HUES64 (cell line): ENCODE measurements around the gene RDX.

ENCODE experiments used
- H3K27ac ChIP-seq: 2 replicates; pipeline ENCODE4 v1.7.0; 2013; ENCODE audit warnings: low read depth, low read length, inconsistent platforms
- H3K27me3 ChIP-seq: 2 replicates; pipeline ENCODE4 v1.6.1; 2013; ENCODE audit warnings: mild to moderate bottlenecking, low read length; ENCODE audit not compliant: insufficient read depth
- H3K36me3 ChIP-seq: 2 replicates; pipeline ENCODE4 v1.6.1; 2013; ENCODE audit warnings: mild to moderate bottlenecking, low read length; ENCODE audit not compliant: insufficient read depth
- H3K4me1 ChIP-seq: 2 replicates; pipeline ENCODE4 v1.6.1; 2013; ENCODE audit warnings: mild to moderate bottlenecking, low read length, moderate library complexity; ENCODE audit not compliant: insufficient read depth
- H3K4me3 ChIP-seq: 2 replicates; pipeline ENCODE4 v1.5.1; 2013; ENCODE audit warnings: mild to moderate bottlenecking, low read length, moderate library complexity
- H3K9ac ChIP-seq: 2 replicates; pipeline ENCODE4 v1.6.1; 2013; ENCODE audit warnings: mild to moderate bottlenecking, low read depth, low read length
- H3K9me3 ChIP-seq: 2 replicates; pipeline ENCODE4 v1.6.1; 2013; ENCODE audit warnings: low read depth, low read length; ENCODE audit not compliant: insufficient read depth
- WGBS: fragments of 150-250, 120-280 bp; methylation state at CpG from one replicate; pipeline ENCODE4 v1.1.7; 2013; ENCODE audit warnings: missing lambda C conversion rate; 5-methylcytosine and 5-hydroxymethylcytosine counted together

The RDX gene

DNA sequence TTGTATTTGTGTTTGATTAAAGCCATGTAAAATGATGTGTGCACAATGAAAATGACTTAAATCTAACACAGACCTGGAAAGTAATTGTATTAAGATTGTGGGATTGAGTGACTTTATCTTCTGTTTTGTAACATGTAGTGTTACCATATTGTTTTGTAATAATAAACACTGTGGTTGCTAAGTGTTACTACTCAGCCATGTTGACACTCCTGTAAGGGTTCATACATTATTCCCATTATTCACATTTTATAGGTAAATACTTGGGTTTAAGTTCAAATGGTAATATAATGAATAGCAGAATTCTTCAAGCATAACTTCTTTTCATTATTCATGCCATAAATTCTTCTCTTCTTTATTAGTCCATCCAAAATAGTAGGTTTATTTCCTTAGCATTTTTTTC lies 134.2 kb downstream of the RDX start:
- Histone ChIP-seq H3K36me3 (peaks cover 41% of the 10 kb centered on the region), H3K27me3 (no peaks in the 10 kb centered on the region), H3K4me3 (no peak overlapping the region), H3K4me1 (no peaks in the 10 kb centered on the region), H3K27ac (no peak overlapping the region), H3K9ac (no peak overlapping the region), H3K9me3 (no peaks in the 10 kb centered on the region)

DNA sequence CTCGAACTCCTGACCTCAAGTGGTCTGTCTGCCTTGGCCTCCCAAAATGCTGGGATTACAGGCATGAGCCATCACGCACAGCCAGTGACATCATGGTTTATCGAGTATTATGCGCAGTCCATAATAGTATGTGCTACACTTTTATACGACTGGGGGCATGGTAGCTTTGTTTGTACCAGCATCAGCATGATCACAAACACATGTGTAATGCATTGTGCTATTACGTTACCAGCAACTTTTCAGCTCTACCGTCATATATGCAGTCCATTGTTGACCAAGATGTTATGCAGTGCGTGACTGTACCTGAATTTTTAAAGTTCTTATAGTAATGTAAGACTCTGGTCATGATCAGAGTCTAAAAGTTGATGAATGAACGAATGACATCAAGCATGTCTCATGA lies 135.4 kb downstream of the RDX start:
- Histone ChIP-seq H3K27me3 (no peaks in the 10 kb centered on the region), H3K9ac (no peak overlapping the region), H3K4me3 (no peak overlapping the region), H3K4me1 (no peaks in the 10 kb centered on the region), H3K36me3 (peaks cover 41% of the 10 kb centered on the region), H3K27ac (no peak overlapping the region), H3K9me3 (no peaks in the 10 kb centered on the region)
- 96% methylated on average over 8 of the region's 9 CpGs for WGBS

DNA sequence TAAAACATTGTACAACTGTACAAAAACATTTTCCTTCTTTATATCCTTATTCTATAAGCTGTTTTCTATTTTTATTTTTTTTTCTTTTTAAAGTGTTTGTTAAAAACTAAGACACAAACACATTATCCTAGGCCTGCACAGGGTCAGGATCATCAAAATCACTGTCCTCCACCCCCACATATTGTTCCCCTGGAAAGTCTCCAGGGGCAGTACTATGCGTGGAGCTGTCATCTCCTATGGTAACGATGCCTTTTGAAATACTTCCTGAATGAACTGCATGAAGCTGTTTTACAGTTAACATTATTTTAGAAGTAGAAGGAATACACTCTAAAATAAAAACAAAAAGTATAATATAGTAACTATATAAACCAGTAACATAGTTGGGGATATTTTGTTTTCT lies 136.0 kb downstream of the RDX start:
- no peak overlapping the region for H3K27ac ChIP-seq
- 91% methylated on average over 2 of the region's 2 CpGs for WGBS
- no peaks in the 10 kb centered on the region for H3K9me3 ChIP-seq
- no peaks in the 10 kb centered on the region for H3K27me3 ChIP-seq
- H3K4me1 ChIP-seq: no peaks in the 10 kb centered on the region
- H3K9ac ChIP-seq: no peak overlapping the region
- H3K36me3 ChIP-seq: peaks cover 38% of the 10 kb centered on the region
- H3K4me3 ChIP-seq: no peak overlapping the region

DNA sequence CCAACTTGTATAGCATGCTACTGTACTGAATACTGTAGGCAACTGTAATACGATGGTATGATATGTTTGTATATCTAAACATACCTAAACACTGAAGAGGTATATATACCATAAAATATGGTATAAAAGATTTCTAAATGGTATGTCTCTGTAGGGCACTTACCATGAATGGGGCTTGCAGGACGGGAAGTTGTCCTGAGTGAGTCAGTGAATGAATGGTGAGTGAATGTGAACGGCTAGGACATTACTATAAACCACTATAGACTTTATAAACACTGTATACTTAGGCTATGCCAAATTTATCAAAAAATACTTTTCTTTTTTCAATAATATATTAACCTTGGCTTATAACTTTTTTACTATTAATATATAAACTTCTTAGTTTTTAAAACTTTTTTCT lies 136.4 kb downstream of the RDX start:
- Histone ChIP-seq H3K27me3 (no peaks in the 10 kb centered on the region), H3K4me1 (no peaks in the 10 kb centered on the region), H3K9ac (no peak overlapping the region), H3K36me3 (peaks cover 35% of the 10 kb centered on the region), H3K4me3 (no peak overlapping the region), H3K9me3 (no peaks in the 10 kb centered on the region), H3K27ac (no peak overlapping the region)
- 86% methylated on average over 1 of the region's 3 CpGs for WGBS

DNA sequence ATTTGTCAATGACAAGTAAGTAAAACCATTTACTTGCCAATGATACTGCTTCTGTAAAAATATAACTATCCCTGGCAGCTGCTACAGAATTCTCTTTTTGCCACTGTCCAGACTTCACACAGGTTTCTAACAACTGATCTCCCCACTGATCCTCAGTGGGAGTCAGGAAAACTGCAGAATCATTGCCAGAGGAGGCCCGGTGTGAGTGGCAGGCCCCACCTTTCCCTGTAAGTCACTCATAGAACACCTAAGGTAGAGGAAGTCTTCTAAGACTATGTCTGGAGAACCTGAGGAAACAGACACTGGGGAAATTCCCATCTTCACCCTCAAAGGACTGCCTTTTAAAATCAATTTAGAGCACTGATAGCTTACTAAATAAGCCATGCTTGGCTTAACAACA lies 136.9 kb downstream of the RDX start:
- H3K27ac ChIP-seq: no peak overlapping the region
- WGBS: 100% methylated on average over 1 of the region's 1 CpG

DNA sequence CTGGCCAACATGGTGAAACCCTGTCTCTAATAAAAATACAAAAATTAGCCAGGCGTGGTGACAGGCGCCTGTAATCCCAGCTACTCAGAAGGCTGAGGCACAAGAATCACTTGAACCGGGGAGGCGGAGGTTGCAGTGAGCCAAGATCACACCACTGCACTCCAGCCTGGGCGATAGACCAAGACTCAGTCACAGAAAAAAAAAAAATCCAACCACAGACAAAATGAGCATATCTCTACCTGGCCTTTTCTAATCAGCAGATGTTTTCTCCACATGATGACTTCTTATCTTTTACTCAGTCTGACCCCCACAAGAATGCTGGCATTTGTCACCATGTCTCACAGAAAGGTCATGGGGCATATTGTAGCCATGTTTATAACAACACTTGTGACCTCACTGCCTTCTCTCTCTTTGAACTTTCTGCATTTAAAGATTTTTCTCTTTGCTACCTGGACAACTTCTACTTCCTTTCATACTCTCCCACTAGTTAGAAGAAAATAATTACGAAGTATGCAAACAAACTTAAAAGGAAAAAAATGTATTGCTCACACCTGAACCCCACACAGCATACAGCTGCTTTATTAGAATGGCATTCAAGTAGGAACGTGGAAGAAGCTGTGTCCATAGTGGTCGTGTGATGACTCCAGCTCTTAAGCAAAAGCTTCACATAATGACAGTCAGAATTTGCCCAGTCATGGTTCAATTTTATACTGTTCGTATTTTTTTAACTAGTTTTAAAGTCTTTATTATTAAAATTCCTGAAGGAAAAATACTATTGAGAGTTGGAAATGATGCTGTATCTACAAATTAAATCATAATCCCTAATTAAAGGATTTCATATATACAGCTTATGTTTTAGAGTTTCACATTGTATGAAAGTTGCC lies 137.9 kb downstream of the RDX start:
- no peak overlapping the region for H3K9ac ChIP-seq
- H3K4me1 ChIP-seq: no peaks in the 10 kb centered on the region
- no peaks in the 10 kb centered on the region for H3K9me3 ChIP-seq
- H3K36me3 ChIP-seq: peaks cover 25% of the 10 kb centered on the region
- 94% methylated on average over 7 of the region's 9 CpGs for WGBS
- no peaks in the 10 kb centered on the region for H3K27me3 ChIP-seq
- H3K27ac ChIP-seq: no peak overlapping the region
- no peak overlapping the region for H3K4me3 ChIP-seq

More for the DNA sequence above, 136.9 kb downstream of the RDX start:
- H3K4me1 ChIP-seq: no peaks in the 10 kb centered on the region
- no peak overlapping the region for H3K4me3 ChIP-seq
- H3K9ac ChIP-seq: no peak overlapping the region
- no peaks in the 10 kb centered on the region for H3K9me3 ChIP-seq
- H3K36me3 ChIP-seq: peaks cover 29% of the 10 kb centered on the region
- H3K27me3 ChIP-seq: no peaks in the 10 kb centered on the region

DNA sequence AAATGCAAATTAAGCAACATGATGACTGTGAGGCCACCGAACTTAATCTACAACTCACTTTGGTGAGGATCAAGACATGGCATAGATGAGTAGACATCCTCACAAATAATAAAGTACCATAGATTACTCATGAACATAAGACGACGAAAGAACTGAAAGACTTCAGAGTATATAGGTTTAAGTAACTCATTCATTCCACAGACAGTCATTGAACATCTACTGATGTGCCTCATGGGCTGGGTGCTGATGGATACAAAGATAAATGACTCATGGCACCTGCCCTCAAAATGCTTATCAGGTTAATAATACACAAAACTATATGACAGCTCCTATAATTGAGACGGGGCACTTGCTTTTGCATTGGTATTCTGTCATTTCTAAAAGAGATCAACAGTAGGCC lies 139.9 kb downstream of the RDX start:
- no peaks in the 10 kb centered on the region for H3K9me3 ChIP-seq

DNA sequence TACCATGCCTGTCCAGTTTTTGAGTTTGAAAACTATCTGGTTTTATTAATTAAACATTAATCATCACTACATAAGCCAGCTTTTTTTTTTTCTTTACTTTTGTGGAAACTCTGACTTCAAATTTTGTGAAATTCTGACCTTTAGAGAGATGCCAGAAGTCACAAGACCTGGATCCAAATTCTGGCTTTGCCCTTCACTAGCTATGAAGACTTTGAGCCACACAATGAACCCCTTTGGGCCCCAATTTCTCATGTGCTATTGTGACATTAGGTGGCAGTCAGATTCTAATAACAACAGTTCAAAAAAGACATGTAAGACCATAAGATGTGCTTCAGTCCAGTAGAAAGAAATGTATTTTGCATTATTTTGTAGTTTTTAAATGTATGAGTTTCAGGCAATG lies 142.9 kb downstream of the RDX start:
- H3K9ac ChIP-seq: no peak overlapping the region
- H3K4me1 ChIP-seq: no peaks in the 10 kb centered on the region; the same call in 1 of the 2 replicates
- H3K36me3 ChIP-seq: peaks cover 3% of the 10 kb centered on the region; the same call in 1 of the 2 replicates
- H3K27ac ChIP-seq: no peak overlapping the region
- H3K4me3 ChIP-seq: no peak overlapping the region
- H3K9me3 ChIP-seq: no peaks in the 10 kb centered on the region
- no peaks in the 10 kb centered on the region for H3K27me3 ChIP-seq

More for the DNA sequence above, 139.9 kb downstream of the RDX start:
- H3K27ac ChIP-seq: no peak overlapping the region
- H3K9ac ChIP-seq: no peak overlapping the region
- no peaks in the 10 kb centered on the region for H3K4me1 ChIP-seq
- no peak overlapping the region for H3K4me3 ChIP-seq
- WGBS: 99% methylated on average over 4 of the region's 4 CpGs
- peaks cover 25% of the 10 kb centered on the region for H3K36me3 ChIP-seq
- no peaks in the 10 kb centered on the region for H3K27me3 ChIP-seq

DNA sequence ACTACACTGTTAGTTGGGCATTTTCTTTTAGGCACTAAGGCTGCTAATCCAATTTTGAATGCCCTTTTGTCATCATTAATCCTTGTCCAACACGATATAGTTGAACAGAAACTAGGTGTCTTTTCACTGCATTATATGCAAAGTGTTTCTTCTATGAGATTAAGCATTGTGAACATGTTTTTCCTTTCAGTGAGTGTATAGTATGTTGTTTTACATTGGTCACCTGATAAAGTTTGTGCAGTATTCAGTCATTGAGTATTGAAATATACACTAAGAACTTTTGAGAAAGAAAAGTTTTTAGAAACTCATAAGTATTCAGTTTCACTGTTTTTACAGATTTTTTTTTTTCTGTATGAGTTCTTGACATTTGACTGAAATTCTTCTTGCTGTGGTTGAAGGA lies 144.2 kb downstream of the RDX start:
- H3K27me3 ChIP-seq: no peaks in the 10 kb centered on the region
- H3K4me1 ChIP-seq: no peaks in the 10 kb centered on the region; the same call in 1 of the 2 replicates
- H3K9ac ChIP-seq: no peak overlapping the region
- WGBS: 95% methylated on average over 1 of the region's 1 CpG
- H3K27ac ChIP-seq: no peak overlapping the region
- no peak overlapping the region for H3K4me3 ChIP-seq
- no peaks in the 10 kb centered on the region for H3K9me3 ChIP-seq
- H3K36me3 ChIP-seq: peaks cover 3% of the 10 kb centered on the region; the same call in 1 of the 2 replicates

DNA sequence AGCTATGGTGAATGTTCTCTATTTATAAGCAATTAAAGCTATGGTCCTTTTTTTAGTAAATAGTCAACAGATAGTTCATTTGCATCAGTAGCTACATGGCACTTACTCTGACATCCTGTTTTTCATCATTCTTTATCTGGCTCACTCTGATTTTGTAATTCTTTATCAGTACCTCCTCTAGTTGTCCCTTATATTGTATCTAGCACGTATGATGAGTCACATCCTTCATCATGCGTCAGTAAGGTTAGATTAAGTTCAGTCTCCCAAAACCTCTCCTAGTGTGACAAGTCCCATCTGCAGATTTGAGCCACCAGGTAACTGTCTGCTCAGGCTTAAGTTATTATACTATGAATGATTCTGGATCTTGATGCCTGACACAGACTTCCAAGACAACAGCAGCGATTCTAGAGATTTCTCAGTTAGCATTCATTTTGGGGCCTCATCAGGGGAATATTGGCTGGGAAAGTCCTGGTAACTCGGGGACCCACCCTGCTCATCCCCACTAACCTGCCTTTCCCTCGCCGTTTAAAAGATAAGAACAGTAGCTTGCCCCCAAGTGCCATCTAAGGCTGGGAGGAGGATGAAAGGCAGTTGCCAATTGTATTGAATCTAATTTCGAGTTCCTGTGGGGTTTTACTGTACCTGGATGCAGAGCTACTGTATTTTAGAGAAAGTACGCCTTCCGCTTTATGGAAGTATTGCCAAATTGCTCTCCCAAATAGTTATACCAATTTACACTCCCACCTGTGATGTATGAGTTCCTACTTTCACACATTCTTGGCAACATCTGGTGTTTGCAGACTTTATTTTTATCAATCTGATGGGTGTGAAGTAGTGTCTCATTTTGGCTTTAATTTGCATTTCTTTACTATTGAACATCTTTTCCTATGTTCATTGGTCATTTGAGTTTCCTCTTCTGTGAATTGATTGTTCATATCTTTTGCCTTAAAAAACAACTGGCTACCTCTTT lies 147.4 kb downstream of the RDX start:
- Histone ChIP-seq H3K9me3 (no peaks in the 10 kb centered on the region), H3K27ac (no peak overlapping the region), H3K27me3 (no peaks in the 10 kb centered on the region), H3K4me1 (no peaks in the 10 kb centered on the region; the same call in 1 of the 2 replicates), H3K36me3 (no peaks in the 10 kb centered on the region), H3K9ac (no peak overlapping the region), H3K4me3 (no peak overlapping the region)
- WGBS: 79% methylated on average over 9 of the region's 9 CpGs
